Hair follicular keratinocyte (primary cell): Measurements from ENCODE around the gene OR10G4. TPM values are rescaled to one million over a fixed set of nuclear protein-coding genes. Genes with fewer than 3 reads are reported as not detected.

Source experiments
- total RNA-seq: library from RNA; depleted of rRNA; stranded (reverse); fragments of >200 nt; gene quantifications from 2 replicates; pipeline ENCODE4 v1.2.3, GENCODE V29; 2015

OR10G4 gene
- not detected in 2 replicates for total RNA-seq

GRCh38 chr11:124012697-124013096 lies at the start of gene OR10G4:
Gene OR10G4, plus strand, starts transcription at chr11:124012997. Its CDS starts 2,578 bp downstream, at chr11:124015575.

GRCh38 chr11:123977731-123978347 lies 35.0 kb upstream of the OR10G4 start, which contains the start of gene OR10S1:
Gene OR10S1, minus strand, starts transcription at chr11:123977781. Its CDS starts 117 bp downstream, at chr11:123977664.

GRCh38 chr11:123995119-123995518 lies 17.7 kb upstream of the OR10G4 start, which contains the start of gene OR10G6:
Gene OR10G6, minus strand, starts transcription at chr11:123995161. Its CDS starts 0 bp downstream, at chr11:123995161.

GRCh38 chr11:124026498-124026897 lies 13.7 kb downstream of the OR10G4 start, which contains the start of gene OR10G8:
Gene OR10G8, plus strand, starts transcription at chr11:124026798. Its CDS starts 2,825 bp downstream, at chr11:124029623.

GRCh38 chr11:124041254-124041653 lies 28.5 kb downstream of the OR10G4 start, which contains the start of gene OR10G7:
Gene OR10G7, minus strand, starts transcription at chr11:124041325. Its CDS starts 2,324 bp downstream, at chr11:124039001.

Other genes starting within 250 kb of the OR10G4 start
- not detected in 2 replicates for gene OR6M1, start 206.6 kb upstream of the OR10G4 start, total RNA-seq
- not detected in 2 replicates for gene TMEM225, start 127.3 kb upstream of the OR10G4 start, total RNA-seq
- gene OR8D4, start 110.8 kb upstream of the OR10G4 start, total RNA-seq: not detected in 2 replicates
- not detected in 2 replicates for gene OR4D5, start 73.4 kb upstream of the OR10G4 start, total RNA-seq
- not detected in 2 replicates for gene OR6T1, start 69.2 kb upstream of the OR10G4 start, total RNA-seq
- not detected in 2 replicates for gene OR10S1, start 35.2 kb upstream of the OR10G4 start, total RNA-seq
- gene OR10G6, start 17.8 kb upstream of the OR10G4 start, total RNA-seq: not detected in 2 replicates
- not detected in 2 replicates for gene OR10G9, start 10.0 kb downstream of the OR10G4 start, total RNA-seq
- gene OR10G8, start 13.8 kb downstream of the OR10G4 start, total RNA-seq: not detected in 2 replicates
- not detected in 2 replicates for gene OR10G7, start 28.3 kb downstream of the OR10G4 start, total RNA-seq
- gene VWA5A, start 102.5 kb downstream of the OR10G4 start, total RNA-seq: 16.1 and 25.1 TPM in 2 replicates
- gene OR10D3, start 170.3 kb downstream of the OR10G4 start, total RNA-seq: not detected in 2 replicates
- not detected in 2 replicates for gene OR8G1, start 228.1 kb downstream of the OR10G4 start, total RNA-seq
- not detected in 2 replicates for gene OR8G5, start 243.4 kb downstream of the OR10G4 start, total RNA-seq